T-cell (primary cell): ENCODE results near the gene ZRANB3. TPM values are rescaled to one million over a fixed set of nuclear protein-coding genes. Genes with fewer than 3 reads are reported as not detected.

Experiments used
- ATAC-seq, 4 experiments: fragments of 200-7000 bp in 3 of 4; fragments of 150-1000 bp in 1 of 4; cut with Tn5 transposase; replicated peaks in 1 of 4; 1 replicate in 3 of 4; 2 replicates in 1 of 4; pipeline ENCODE4 v1.10.0; 2021; ENCODE audit warnings: moderate library complexity in 3 of 4, mild to moderate bottlenecking in 2 of 4, moderate number of reproducible peaks in 1 of 4
- CTCF ChIA-PET, 2 donors: fragments of 300-600 bp; sonication (Branson Sonifier 250); formaldehyde crosslinking; loops; one replicate each; lab custom pipeline; 2022; ENCODE audit warnings: antibody characterized with exemption in 2 of 2; lab: Charles Lee
- POLR2A ChIA-PET, 2 donors: fragments of 300-600 bp; sonication (Branson Sonifier 250); formaldehyde crosslinking; loops; one replicate each; lab custom pipeline; 2022; ENCODE audit warnings: antibody characterized with exemption in 2 of 2; lab: Charles Lee
- DNase-seq, 35 experiments: peaks; one replicate each; pipeline versions ENCODE4 v3.0.0 to v3.0.0-alpha.2; 2013 to 2023
- H3K27ac ChIP-seq: one replicate; pipeline ENCODE4 v1.5.1; 2013; ENCODE audit warnings: low read length
- H3K27me3 ChIP-seq, 2 experiments: replicated peaks in 1 of 2; 1 replicate in 1 of 2; 2 replicates in 1 of 2; pipeline versions ENCODE4 v1.6.1 to v1.7.0; 2013; ENCODE audit warnings: low read length in 1 of 2, mixed read lengths in 1 of 2; ENCODE audit not compliant: control insufficient read depth in 2 of 2, insufficient read depth in 2 of 2; ENCODE audit errors: extremely low read depth in 1 of 2
- H3K36me3 ChIP-seq, 2 donors: 1 replicate in 1 of 2; 2 replicates in 1 of 2; pipeline versions ENCODE4 v1.6.1 to v1.7.0; 2013; ENCODE audit warnings: low read length in 1 of 2; ENCODE audit not compliant: control insufficient read depth in 2 of 2, insufficient read depth in 1 of 2; ENCODE audit errors: extremely low read depth in 1 of 2
- H3K4me1 ChIP-seq, 2 experiments: 1 replicate in 1 of 2; 2 replicates in 1 of 2; pipeline versions ENCODE4 v1.6.1 to v1.7.0; 2013; ENCODE audit warnings: low read length in 2 of 2, mixed read lengths in 1 of 2; ENCODE audit not compliant: insufficient read depth in 2 of 2, control insufficient read depth in 1 of 2; ENCODE audit errors: extremely low read depth in 1 of 2
- H3K4me3 ChIP-seq, 2 donors: 1 replicate in 1 of 2; 2 replicates in 1 of 2; pipeline versions ENCODE4 v1.5.1 to v1.7.0; 2013; ENCODE audit warnings: mild to moderate bottlenecking in 2 of 2, low read length in 1 of 2, moderate library complexity in 1 of 2; ENCODE audit not compliant: control insufficient read depth in 1 of 2; ENCODE audit errors: extremely low read depth in 1 of 2
- H3K9me3 ChIP-seq: 2 replicates; pipeline ENCODE4 v1.7.0; 2013
- H3K27ac Mint-ChIP-seq, 2 donors: one replicate each; pipeline ENCODE4 v1.8.0; 2020 to 2021; ENCODE audit warnings: mild to moderate bottlenecking in 2 of 2, mixed read lengths in 2 of 2
- H3K27me3 Mint-ChIP-seq, 2 donors: one replicate each; pipeline ENCODE4 v1.8.0; 2021 to 2022; ENCODE audit warnings: mixed read lengths in 2 of 2
- H3K36me3 Mint-ChIP-seq: one replicate; pipeline ENCODE4 v1.8.0; 2021; ENCODE audit warnings: mixed read lengths
- H3K4me1 Mint-ChIP-seq, 3 donors: one replicate each; pipeline ENCODE4 v1.8.0; 2020 to 2022; ENCODE audit warnings: mixed read lengths in 3 of 3, mild to moderate bottlenecking in 1 of 3
- H3K4me3 Mint-ChIP-seq, 3 donors: one replicate each; pipeline ENCODE4 v1.8.0; 2020 to 2022; ENCODE audit warnings: mild to moderate bottlenecking in 3 of 3, mixed read lengths in 3 of 3, moderate library complexity in 3 of 3
- H3K9me3 Mint-ChIP-seq, 3 donors: one replicate each; pipeline ENCODE4 v1.8.0; 2020 to 2022; ENCODE audit warnings: mixed read lengths in 3 of 3
- WGBS: methylation state at CpG from one replicate; pipeline ENCODE4 v1.1.5; 2013; ENCODE audit warnings: missing lambda C conversion rate; ENCODE audit not compliant: insufficient coverage; 5-methylcytosine and 5-hydroxymethylcytosine counted together
- total RNA-seq, 35 experiments: library from RNA in 6 of 35; stranded (reverse) in 6 of 35; fragments of 120-200 nt in 1 of 35; gene quantifications; one replicate each; pipeline versions ENCODE4 v1.2.1 to v1.2.4 and lab custom pipeline; 2013 to 2026

The ZRANB3 gene
- total RNA-seq, 5 donors from 2014 or later (not counting 1 experiment from before 2014, with no cell fraction given) = 3.3 to 8.6 (median 5.3) TPM

DNA sequence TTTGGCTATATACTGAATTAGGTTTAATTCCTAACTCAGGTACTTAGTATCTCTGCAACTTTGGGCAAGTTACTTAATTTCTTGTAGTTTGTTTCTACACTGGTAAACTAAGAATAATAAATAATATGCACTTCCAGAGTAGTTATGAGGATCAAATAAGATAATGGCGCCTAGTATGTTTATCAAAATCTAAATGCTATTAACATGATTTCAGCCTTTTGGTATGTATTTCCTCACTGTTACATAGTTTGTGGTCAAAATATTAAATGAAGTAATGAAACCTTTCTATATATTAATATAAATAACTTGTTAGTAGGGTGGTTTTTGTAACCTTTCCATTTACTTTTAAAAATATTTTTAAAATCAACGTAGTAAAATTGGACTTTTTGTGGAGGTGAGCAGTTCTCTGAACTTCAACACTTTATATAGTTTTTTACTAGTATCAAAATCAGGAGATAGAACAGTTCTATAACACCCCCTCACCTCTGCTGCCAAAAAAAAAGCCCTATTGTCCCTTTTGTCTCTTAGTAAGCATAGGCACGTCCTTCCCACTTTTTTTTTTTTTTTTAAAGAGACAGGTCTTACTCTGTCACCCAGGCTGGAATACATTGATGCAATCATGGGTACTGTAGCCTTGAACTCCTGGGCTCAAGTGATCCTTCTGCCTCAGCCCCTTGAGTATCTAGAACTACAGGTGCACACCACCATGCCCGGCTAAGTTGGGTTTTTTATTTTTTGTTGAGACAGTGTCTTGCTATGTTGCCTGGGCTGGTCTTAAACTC, 434.2 kb downstream of the ZRANB3 start:
- peaks cover 5 to 30% of the 10 kb centered on the region in 2 donors for H3K36me3 ChIP-seq
- H3K27ac ChIP-seq = no peak overlapping the region
- no peak overlapping the region for H3K4me3 ChIP-seq
- peaks cover 21 to 41% (median 23%) of the 10 kb centered on the region in 3 donors for H3K4me1 Mint-ChIP-seq
- no peaks in the 10 kb centered on the region for H3K27me3 ChIP-seq
- WGBS = 80% methylated on average over 1 of the region's 4 CpGs
- DNase-seq = no peak
- no peaks in the 10 kb centered on the region for H3K27me3 Mint-ChIP-seq
- ChIA-PET CTCF (no interaction called here), POLR2A (interaction anchor here (0.5 to 0.6 kb wide), 2 partner anchors 10 to 166 kb away, joined by 3 to 8 read pairs; no protein-coding TSS in a partner anchor)
- peaks cover 0 to 2% of the 10 kb centered on the region in 2 experiments for H3K4me1 ChIP-seq
- H3K9me3 ChIP-seq = no peaks in the 10 kb centered on the region
- H3K36me3 Mint-ChIP-seq = peaks cover 67% of the 10 kb centered on the region
- no peaks in the 10 kb centered on the region for H3K9me3 Mint-ChIP-seq
- ATAC-seq = no peak
- H3K4me3 Mint-ChIP-seq = no peak overlapping the region
- H3K27ac Mint-ChIP-seq = no peak overlapping the region

DNA sequence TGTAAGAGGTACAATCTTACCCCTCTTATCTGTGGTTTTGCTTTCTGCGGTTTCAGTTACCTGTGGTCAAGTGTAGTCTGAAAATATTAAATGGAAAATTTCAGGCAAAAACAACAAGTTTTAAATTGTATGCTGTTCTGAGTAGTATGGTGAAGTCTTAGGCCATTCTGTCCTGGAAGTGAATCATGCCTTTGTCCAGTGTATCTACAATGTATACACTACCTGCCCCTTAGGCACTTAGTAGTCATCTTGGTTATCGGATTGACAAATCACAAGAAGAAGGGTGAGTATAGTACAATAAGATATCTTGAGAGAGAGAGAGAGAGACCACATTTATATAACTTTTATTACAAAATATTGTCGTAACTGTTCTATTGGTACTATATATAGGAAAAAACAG, 435.4 kb downstream of the ZRANB3 start:
- Histone ChIP-seq H3K27ac (no peak overlapping the region), H3K9me3 (no peaks in the 10 kb centered on the region), H3K4me1 (peaks cover 0 to 2% of the 10 kb centered on the region in 2 experiments), H3K4me3 (no peak overlapping the region), H3K27me3 (no peaks in the 10 kb centered on the region), H3K36me3 (peaks cover 5 to 30% of the 10 kb centered on the region in 2 donors)
- no peak overlapping the region for H3K27ac Mint-ChIP-seq
- peaks cover 65% of the 10 kb centered on the region for H3K36me3 Mint-ChIP-seq
- ATAC-seq = no peak
- H3K27me3 Mint-ChIP-seq = no peaks in the 10 kb centered on the region
- no peak overlapping the region for H3K4me3 Mint-ChIP-seq
- ChIA-PET POLR2A (no interaction called here), CTCF (no interaction called here)
- DNase-seq = no peak
- H3K4me1 Mint-ChIP-seq = peaks cover 17 to 43% (median 22%) of the 10 kb centered on the region in 3 donors
- H3K9me3 Mint-ChIP-seq = no peaks in the 10 kb centered on the region
- WGBS = no CpG with 5 or more reads among the region's 3 CpGs

DNA sequence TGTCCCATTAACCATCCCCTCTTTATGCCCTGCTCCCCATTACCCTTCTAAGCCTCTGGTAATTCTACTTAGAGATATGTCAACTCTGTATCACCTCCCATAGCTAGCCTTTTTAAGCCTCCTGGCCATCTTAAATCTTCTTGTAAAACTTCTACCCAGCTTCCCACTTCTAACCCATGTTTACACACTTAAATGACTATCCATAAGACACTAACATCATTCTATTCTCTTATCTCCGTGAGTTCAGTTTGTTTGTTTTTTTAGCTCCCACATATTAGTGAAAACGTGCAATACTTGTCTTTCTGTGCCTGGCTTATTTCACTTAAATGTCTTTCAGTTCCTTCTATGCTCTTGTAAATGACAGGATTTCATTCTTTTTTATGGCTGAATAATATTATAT, 436.5 kb downstream of the ZRANB3 start:
- ChIA-PET CTCF (no interaction called here), POLR2A (no interaction called here)
- Mint-ChIP-seq H3K4me3 (no peak overlapping the region), H3K4me1 (peaks cover 11 to 35% (median 21%) of the 10 kb centered on the region in 3 donors), H3K9me3 (peaks cover 0 to under 1% (median 0%) of the 10 kb centered on the region in 3 donors), H3K36me3 (peaks cover 65% of the 10 kb centered on the region), H3K27me3 (no peaks in the 10 kb centered on the region), H3K27ac (no peak overlapping the region)
- Histone ChIP-seq H3K4me1 (peaks cover 0 to 2% of the 10 kb centered on the region in 2 experiments), H3K27me3 (no peaks in the 10 kb centered on the region), H3K9me3 (no peaks in the 10 kb centered on the region), H3K36me3 (peaks cover 5 to 25% of the 10 kb centered on the region in 2 donors), H3K4me3 (no peak overlapping the region), H3K27ac (no peak overlapping the region)
- 100% methylated on average over 1 of the region's 2 CpGs for WGBS
- DNase-seq (no peak), ATAC-seq (no peak)

DNA sequence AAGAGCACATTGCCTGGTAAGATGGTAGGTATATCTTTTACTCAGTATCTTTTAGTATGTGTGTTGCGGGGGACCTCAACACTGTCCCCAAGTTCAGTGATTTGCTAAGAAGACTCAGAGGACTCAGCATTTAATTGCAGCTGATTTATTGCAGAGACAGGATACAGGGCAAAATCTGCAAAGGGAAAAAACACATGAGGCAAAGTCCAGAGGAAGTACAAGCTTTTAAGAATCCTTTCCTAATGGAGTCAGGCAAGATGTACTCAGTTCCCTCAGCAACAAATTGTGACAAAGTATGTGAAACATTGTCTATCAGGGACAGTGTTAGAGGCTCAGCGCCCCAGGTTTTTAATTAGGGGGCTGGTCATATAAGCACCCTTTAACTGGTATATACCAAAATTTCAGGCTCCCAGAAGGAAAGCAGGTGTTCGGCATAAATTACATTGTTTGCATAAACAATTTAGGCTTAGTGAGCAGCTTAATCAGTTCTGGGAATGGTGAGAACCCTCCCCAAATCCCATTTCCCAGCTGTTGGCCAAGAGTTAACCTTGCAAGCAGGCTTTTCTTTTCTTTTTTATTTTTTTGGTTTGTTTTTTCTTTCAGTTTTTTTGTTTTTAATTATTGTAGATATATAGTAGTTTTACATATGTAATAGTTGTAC, 437.2 kb downstream of the ZRANB3 start:
- Mint-ChIP-seq H3K4me3 (no peak overlapping the region), H3K4me1 (peaks cover 5 to 33% (median 20%) of the 10 kb centered on the region in 3 donors), H3K27me3 (no peaks in the 10 kb centered on the region), H3K27ac (no peak overlapping the region), H3K9me3 (peaks cover 0 to 8% (median 2%) of the 10 kb centered on the region in 3 donors), H3K36me3 (peaks cover 65% of the 10 kb centered on the region)
- 100% methylated on average over 1 of the region's 3 CpGs for WGBS
- no peak for DNase-seq
- Histone ChIP-seq H3K9me3 (no peaks in the 10 kb centered on the region), H3K36me3 (peaks cover 5 to 25% of the 10 kb centered on the region in 2 donors), H3K4me3 (no peak overlapping the region), H3K4me1 (peaks cover 0 to 2% of the 10 kb centered on the region in 2 experiments), H3K27ac (no peak overlapping the region), H3K27me3 (no peaks in the 10 kb centered on the region)
- ATAC-seq = no peak
- ChIA-PET CTCF (no interaction called here), POLR2A (interaction anchor here in 1 of 2 donors (0.6 kb wide), 1 partner anchor 103 kb away, joined by 3 read pairs; no protein-coding TSS in a partner anchor)

DNA sequence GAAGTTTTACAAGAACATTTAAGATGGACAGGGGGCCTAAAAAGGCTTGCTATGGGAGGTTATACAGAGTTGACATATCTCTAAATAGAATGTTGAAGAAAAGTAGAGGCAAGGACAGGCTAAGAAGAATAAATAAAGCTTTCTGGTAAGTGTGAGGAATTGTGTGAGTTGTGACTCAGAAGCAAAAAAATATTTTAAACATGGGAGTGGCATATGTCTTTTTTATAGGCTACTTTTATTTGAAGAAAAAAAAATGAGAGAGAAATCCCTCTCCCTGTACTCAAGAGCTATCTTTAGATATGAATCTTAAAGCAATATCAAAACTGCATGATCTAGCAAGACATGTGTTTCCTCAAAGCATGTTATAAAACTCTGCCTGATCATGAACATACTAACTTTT, 437.8 kb downstream of the ZRANB3 start:
- DNase-seq (no peak), ATAC-seq (no peak)
- Histone ChIP-seq H3K9me3 (no peaks in the 10 kb centered on the region), H3K4me1 (no peaks in the 10 kb centered on the region), H3K36me3 (peaks cover 5 to 25% of the 10 kb centered on the region in 2 donors), H3K27me3 (no peaks in the 10 kb centered on the region), H3K27ac (no peak overlapping the region), H3K4me3 (no peak overlapping the region)
- H3K9me3 Mint-ChIP-seq = peaks cover 0 to 9% (median 2%) of the 10 kb centered on the region in 3 donors
- H3K4me3 Mint-ChIP-seq = no peak overlapping the region
- peaks cover 66% of the 10 kb centered on the region for H3K36me3 Mint-ChIP-seq
- no peaks in the 10 kb centered on the region for H3K27me3 Mint-ChIP-seq
- no peak overlapping the region for H3K27ac Mint-ChIP-seq
- ChIA-PET POLR2A (no interaction called here), CTCF (no interaction called here)
- peaks cover 4 to 32% (median 21%) of the 10 kb centered on the region in 3 donors for H3K4me1 Mint-ChIP-seq

DNA sequence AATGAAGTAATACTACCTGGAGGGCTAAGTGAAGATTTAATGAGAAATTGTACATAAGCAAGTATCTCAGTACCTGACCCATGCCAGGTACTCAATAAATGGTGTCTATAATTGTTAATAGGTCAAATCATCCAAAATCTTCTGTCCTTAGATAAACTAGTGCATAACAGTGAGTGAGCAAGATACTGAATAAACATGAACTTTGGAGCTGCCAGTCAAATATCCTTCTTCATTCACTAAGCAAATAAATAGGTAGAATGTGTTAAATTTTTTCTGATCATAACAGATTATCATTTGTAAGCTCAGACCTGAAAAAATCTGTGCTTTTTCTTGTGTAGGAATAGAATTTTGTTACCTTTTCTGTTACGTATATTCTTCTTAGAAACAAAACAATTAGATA, 439.3 kb downstream of the ZRANB3 start:
- H3K4me1 ChIP-seq = no peaks in the 10 kb centered on the region
- no peak overlapping the region for H3K27ac ChIP-seq
- H3K36me3 ChIP-seq = peaks cover 5 to 20% of the 10 kb centered on the region in 2 donors
- no peak overlapping the region for H3K4me3 ChIP-seq
- peaks cover 9 to 38% (median 30%) of the 10 kb centered on the region in 3 donors for H3K4me1 Mint-ChIP-seq
- no CpG with 5 or more reads among the region's 1 CpG for WGBS
- H3K9me3 Mint-ChIP-seq = peaks cover 0 to 9% (median 2%) of the 10 kb centered on the region in 3 donors
- H3K27me3 Mint-ChIP-seq = no peaks in the 10 kb centered on the region
- ChIA-PET CTCF (no interaction called here), POLR2A (interaction anchor here in 1 of 2 donors (0.6 kb wide), 1 partner anchor 9 kb away, joined by 4 read pairs; no protein-coding TSS in a partner anchor)
- no peak overlapping the region for H3K27ac Mint-ChIP-seq
- H3K36me3 Mint-ChIP-seq = peaks cover 64% of the 10 kb centered on the region
- no peaks in the 10 kb centered on the region for H3K9me3 ChIP-seq
- no peaks in the 10 kb centered on the region for H3K27me3 ChIP-seq
- DNase-seq (no peak), ATAC-seq (no peak)
- H3K4me3 Mint-ChIP-seq = no peak overlapping the region
